ENCODE measurements around the gene RIPOR3.
"Not testable (repeated sequence)": the region's sequence is repeated elsewhere in the genome, so short reads cannot be mapped to it uniquely, and the experiment has no call there.

Gene RIPOR3

GRCh38 chr20:50569864-50570836 is 121.2 kb downstream of the RIPOR3 start:
- DNase-seq, result no peak

DNA sequence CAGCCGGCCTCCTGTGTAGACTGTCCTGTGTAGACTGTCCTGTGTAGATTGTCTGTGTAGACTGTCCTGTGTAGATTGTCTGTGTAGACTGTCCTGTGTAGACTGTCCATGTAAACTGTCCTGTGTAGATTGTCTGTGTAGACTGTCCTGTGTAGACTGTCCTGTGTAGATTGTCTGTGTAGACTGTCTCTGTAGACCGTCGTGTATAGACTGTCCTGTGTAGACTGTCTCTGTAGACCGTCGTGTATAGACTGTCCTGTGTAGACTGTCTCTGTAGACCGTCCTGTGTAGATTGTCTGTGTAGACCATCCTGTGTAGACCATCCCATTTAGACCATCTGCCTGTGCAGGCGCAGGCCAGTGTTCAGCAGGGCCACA is 121.9 kb downstream of the RIPOR3 start:
- DNase-seq, result not testable (repeated sequence)

DNA sequence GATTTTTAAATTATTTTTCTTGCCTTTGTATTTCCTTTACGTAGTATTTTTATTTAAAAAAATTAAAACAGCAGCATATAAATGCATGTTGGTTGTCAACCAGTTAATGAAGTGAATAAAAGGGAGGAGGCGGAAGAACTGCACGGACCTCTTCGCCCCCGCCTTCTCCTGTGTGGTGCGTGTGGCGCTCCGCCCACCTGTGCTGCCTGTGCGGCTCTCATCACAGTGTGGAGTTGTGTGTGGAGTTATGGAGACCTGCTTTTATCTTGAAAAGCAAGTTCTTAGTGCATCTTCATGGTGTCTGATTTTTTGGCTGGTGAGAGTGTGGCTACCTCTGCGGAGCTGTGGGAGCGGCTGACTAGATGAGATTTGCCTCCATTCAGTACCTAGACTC is 122.8 kb downstream of the RIPOR3 start:
- no peak for DNase-seq

DNA sequence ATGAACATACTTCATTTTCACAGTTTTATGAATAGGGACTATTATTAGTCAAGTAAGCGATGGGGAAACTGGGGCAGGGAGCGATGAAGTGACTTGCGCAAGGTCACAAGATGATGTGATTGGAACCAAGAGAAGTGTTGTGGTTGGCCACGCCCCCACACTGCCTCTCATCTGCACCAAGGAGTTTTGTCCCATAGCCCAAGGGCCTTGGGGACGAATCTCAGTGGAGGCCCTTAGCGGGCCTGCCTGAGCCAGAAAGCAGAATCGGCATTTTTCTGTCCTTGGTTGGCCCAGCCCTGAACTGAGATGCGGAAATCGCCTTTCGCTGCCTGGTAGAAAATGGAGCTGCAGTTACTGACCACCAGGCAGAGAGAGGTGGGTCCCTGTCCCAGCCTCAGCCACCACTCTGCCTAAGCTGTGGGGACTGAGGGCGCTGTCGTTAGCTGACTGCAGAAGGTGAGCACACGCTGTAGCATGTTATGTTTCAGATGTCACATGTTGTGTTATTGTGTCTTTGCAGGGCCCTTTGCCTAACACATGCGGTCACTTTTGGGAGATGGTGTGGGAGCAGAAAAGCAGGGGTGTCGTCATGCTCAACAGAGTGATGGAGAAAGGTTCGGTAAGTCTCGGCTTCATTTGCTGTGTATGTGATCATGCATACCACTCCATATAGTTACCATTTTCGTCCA is 123.3 kb downstream of the RIPOR3 start:
- no peak for DNase-seq

DNA sequence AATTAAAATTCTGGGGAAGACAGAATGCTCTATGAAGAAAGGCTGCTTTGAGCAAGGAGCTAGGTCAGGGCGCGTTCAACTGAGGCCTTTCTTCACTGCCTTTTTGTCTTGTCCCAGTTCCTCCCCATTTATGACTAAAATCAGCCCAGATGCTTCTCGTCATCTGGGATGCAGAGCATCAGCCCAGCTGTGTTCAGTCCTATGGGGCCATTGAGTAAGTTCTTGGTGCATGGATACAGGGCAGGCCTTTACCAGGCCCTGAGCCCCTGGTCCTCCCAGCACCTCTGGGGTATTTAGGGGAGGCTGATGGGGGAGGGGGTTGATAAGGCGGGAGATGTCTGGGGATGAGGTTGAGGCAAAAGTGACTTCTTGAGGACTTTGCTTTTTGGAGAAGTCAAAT is 125.5 kb downstream of the RIPOR3 start:
- DNase-seq, result no peak

DNA sequence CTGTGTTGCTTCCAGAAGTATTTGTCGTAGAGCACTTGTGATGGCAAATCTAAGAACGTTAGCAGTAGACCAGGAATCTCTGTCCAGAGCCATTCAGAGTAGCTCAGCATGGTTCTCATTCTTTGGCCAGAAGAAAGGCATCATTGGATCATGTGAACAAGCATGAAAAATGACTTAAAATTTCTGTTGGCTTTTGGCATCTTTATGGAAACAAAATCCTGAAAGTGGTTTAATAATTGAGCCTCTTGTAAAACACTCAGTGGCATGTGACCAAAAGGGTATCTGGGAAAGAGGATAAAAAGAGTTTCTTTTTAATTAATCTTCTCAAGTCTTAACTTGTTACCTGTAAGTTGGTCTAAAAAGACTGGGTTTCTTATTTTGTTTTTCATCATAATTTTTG is 126.0 kb downstream of the RIPOR3 start:
- DNase-seq, result no peak

DNA sequence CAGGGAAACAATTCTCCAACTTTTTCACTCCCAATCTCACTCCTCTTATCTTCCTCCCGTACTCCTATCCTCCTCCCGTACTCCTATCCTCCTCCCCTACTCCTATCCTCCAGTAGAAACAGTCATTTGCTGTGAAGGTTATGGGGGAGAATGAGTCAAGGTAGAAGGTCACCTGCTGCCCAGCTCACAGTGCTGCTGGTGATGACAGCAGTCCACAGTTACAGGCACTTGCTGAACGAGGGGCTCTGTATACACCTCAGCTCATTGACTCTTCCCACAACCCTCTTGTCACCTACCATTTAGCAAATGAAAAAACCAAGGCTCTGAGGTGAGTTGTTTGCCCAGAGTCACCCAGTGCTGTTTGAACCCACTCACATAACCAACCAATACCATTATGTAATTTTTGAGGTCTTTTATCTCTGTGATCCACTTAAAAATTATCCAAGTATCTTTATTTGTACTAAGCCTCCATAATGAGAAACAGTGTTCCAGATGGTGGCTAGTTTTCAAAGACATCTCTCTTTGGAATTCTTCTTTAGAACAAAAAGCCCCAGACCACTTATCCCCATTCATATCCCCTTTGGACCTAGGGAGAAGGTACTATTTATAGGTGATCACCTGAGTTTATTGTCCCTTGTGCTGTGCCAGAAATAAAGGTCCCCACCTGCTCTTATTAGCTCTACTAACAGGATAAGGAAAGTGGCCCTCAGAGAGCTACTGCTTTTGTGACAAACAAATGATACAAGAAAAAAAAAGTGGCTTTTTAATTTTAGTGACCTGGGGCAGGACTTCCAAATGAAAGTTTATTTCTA is 128.0 kb downstream of the RIPOR3 start:
- DNase-seq, result no peak

- DNase-seq, result no peak
These were observed 129.1 kb downstream of the RIPOR3 start for GRCh38 chr20:50562262-50562701.

GRCh38 chr20:50561379-50562078 is 129.8 kb downstream of the RIPOR3 start:
- DNase-seq, result peak; percentile 89

GRCh38 chr20:50560867-50561266 is 130.5 kb downstream of the RIPOR3 start:
- DNase-seq, result no peak

- DNase-seq, result no peak
These were observed 131.3 kb downstream of the RIPOR3 start for GRCh38 chr20:50559856-50560638.

GRCh38 chr20:50559149-50559548 is 132.2 kb downstream of the RIPOR3 start:
- no peak for DNase-seq

- DNase-seq, result peak; percentile 36
These were observed 132.8 kb downstream of the RIPOR3 start for GRCh38 chr20:50558483-50558925.

GRCh38 chr20:50557549-50558134 is 133.7 kb downstream of the RIPOR3 start:
- no peak for DNase-seq

DNA sequence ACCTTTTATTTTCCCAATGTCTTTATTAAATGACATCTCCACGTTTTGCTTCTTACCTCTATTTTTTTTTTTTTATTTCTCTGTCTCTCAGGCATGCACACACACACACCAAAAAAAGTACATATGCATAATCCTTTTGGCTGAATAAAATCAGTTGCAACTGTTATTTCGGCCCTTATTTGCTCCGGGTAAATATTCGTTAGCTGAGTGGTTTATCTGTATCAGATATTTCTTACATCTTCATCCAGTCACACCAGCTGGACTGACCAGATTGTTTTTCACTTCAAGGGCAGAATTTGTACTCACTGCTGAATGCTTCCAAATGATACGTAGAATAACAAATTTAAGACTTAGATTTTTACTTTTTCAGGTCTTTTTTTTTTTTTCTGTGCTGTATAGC is 135.7 kb downstream of the RIPOR3 start:
- no peak for DNase-seq

DNA sequence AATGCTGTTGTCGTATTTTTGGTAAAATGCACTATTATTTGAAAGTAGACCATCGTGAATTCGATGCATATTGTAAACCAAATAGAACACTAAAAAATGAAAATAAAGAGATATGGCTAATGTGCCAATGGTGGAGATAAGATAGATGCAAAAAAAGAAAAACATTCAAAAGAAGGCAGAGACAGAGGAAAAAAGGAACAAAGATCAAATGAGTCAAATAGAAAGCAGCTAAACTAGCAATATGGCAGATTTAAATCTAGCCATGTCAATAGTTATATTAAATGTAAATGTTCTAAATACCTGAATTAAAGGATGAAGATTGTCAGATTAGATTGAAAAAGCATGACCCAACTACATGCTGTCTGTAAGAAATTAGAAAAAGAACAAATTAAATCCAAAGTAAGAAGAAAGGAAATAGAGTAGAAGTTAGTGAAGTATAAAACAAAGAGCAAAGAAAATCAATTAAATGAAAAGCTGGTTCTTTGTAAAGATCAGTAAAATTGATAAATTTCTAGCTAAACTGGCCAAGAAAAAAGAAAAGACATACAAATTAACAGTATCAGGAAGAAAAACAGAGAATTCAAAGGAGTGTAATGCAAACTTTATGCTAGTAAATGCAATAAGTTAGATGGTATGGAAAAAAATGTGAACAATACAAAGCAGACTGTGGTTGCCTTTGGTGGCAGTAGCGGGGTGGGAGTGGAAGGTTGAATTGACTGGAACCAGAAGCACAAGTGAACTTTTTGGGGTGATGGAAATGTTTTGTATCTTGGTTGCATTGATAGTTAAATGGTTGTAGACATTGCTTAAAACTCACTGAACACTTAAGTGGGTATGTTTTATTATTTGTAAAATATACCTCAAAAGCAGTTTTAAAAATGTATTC is 136.4 kb downstream of the RIPOR3 start:
- DNase-seq, result no peak

GRCh38 chr20:50552979-50553378 is 138.4 kb downstream of the RIPOR3 start:
- DNase-seq, result no peak

- no peak for DNase-seq
These were observed 140.1 kb downstream of the RIPOR3 start for GRCh38 chr20:50551288-50551687.

DNA sequence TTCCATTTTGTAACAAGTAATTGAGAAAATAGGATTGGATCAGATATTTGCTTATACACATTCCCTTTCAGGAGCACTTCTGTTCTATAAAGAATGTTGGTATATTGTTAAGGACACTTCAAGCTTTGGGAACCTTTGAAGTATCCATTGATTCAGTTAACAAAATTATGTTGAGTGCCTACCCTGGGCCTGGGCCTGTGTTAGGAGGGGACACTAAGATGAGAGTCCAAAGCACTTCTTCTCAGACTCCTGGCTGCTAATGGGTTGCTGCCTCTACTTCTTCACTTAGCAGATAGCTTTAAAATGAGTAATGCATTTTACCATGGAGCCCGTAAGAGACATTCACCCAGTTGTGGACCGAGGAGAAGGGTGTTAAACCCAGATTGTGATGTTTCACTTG is 140.8 kb downstream of the RIPOR3 start:
- DNase-seq, result no peak

DNA sequence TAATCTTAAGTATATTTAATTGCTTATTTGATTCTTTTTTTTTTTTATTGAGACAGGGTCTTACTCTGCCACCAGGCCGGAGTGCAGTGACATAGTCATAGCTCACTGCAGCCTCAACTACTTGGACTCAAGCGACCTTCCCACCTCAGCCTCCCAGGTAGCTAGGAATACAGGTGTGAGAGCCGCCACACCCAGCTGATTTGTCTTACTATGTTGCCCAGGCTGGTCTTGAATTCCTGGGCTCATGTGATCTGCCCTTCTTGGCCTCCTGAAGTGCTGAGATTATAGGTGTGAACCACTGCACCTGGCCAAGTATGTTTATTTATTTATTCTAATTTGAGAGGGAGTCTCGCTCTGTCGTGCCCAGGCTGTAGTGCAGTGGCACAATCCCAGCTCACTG is 142.9 kb downstream of the RIPOR3 start:
- DNase-seq, result no peak
